ENCODE data around the gene MTX1.
"Not testable (repeated sequence)": the region's sequence is repeated elsewhere in the genome, so short reads cannot be mapped to it uniquely, and the experiment has no call there.

Gene MTX1

GRCh38 chr1:155192346-155193274 lies 15.9 kb upstream of the MTX1 start:
- no peak for TF ChIP-seq CTCF (IDR thresholded peaks at IDR 0.05; ENCODE audit: control insufficient read depth, insufficient read depth, low read depth, low read length, missing control alignments)
- DNase-seq (ENCODE audit: low read depth), result no peak
- peak overlapping the region; percentile 76 for H3K4me3 ChIP-seq (ENCODE audit: control insufficient read depth, low read depth, low read length)

DNA sequence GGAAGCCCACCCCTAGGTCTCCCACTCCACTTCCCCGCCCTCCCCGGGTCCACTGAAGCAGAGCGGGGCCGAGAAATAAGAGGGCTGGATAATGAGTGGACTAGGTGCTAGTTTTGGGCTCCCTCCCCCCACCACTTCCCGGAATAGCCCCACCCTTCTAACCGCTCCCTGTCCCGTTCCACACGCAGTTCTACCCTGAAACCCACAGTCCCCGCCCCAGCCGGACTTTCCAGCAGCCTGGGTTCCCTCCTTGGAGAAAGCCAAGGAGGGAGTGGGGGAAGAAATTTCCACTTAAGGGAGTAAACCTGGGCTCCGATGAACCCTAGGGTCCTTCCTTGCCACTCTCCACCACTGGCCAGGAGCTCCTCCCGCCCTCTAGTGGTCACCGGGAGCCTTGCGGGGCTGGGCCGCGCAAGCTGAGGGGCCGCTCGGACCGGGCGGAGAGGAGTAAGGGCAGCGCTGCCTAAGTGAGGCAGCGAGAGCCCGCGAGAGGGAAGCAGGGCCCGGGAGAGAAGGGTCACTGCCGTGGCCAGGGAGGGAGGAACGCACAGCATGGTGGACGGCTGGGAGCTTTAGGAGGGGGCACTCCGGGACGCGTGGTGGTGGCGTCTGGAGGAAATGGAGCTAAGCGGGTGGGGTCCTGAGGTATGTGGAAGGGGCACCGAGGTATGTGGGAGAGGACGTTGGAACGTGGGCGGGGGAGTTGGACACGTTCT lies 15.1 kb upstream of the MTX1 start:
- peak overlapping the region; percentile 76 for H3K4me3 ChIP-seq (ENCODE audit: control insufficient read depth, low read depth, low read length)
- peak; percentile 99 for TF ChIP-seq CTCF (IDR thresholded peaks at IDR 0.05; ENCODE audit: control insufficient read depth, insufficient read depth, low read depth, low read length, missing control alignments)
- peak; percentile 67 for DNase-seq (ENCODE audit: low read depth)

GRCh38 chr1:155193991-155194240 lies 14.6 kb upstream of the MTX1 start:
- H3K4me3 ChIP-seq (ENCODE audit: control insufficient read depth, low read depth, low read length), result peak overlapping the region; percentile 76
- not testable (repeated sequence) for DNase-seq (ENCODE audit: low read depth)

DNA sequence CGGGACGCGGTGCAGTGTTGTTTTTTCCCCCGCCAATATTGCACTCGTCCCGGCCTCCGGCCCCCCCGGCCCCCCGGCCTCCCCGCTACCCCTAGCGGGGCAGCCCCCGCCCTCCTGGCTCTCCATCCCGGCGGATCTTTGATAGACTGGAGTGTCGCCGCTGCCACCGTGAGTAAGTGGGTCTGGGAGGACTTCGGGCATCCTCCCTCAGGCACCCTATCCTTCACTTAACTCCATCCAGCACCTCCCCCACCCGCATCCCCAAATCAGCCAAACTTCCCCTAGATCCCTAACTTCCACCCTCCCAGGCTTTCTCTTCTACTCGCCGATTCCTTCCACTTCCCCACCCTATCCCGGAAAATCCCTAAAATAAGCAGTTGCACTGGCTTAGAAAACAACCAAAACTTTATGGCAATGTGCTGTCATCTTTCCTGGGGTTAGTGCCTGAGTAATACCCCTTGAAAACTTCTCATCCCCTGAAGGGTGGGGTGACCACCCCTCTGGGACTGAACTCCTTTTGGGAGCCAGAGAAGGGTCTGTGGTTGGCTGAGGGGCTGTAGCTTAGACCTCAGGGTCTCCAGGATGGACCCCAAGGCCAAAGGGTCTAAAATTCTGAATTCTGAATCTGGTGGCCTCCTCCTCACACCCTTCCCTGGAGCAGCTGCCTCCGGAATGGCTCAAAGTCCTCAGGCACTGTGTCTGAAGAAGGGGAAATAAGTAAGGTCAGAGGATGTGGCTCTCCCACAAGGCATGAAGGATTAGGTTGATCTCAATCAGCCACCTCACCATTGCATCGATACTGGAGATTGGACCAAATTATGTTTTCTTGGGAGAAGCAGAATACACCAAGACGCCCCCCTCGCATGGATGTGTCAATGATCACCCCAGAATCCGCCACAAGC lies 13.0 kb upstream of the MTX1 start:
- no peak for DNase-seq (ENCODE audit: low read depth)
- TF ChIP-seq CTCF (IDR thresholded peaks at IDR 0.05; ENCODE audit: control insufficient read depth, insufficient read depth, low read depth, low read length, missing control alignments), result no peak
- H3K4me3 ChIP-seq (ENCODE audit: control insufficient read depth, low read depth, low read length), result peak overlapping the region; percentile 76

- peak overlapping the region; percentile 8; the same call in 1 of the 2 replicates for H3K4me3 ChIP-seq (ENCODE audit: control insufficient read depth, low read depth, low read length)
- DNase-seq (ENCODE audit: low read depth), result no peak
- no peak for TF ChIP-seq CTCF (IDR thresholded peaks at IDR 0.05; ENCODE audit: control insufficient read depth, insufficient read depth, low read depth, low read length, missing control alignments)
These were observed 12.2 kb upstream of the MTX1 start for GRCh38 chr1:155196103-155196892.

- TF ChIP-seq CTCF (IDR thresholded peaks at IDR 0.05; ENCODE audit: control insufficient read depth, insufficient read depth, low read depth, low read length, missing control alignments), result no peak
- H3K4me3 ChIP-seq (ENCODE audit: control insufficient read depth, low read depth, low read length), result no peak overlapping the region
- DNase-seq (ENCODE audit: low read depth), result no peak
These were observed 11.4 kb upstream of the MTX1 start for GRCh38 chr1:155196893-155197638.

Measured in AG09309 (cell line).